GM12873 (cell line): ENCODE measurements around the gene MYO18B.

ENCODE experiments used
- TF ChIP-seq, protein P1 (sequence below): IDR thresholded peaks from 2 replicates; pipeline ENCODE4 v1.5.1; 2012; ENCODE audit warnings: low read depth, mild to moderate bottlenecking, moderate library complexity, low read length, control low read depth; ENCODE audit not compliant: insufficient read depth; ENCODE audit errors: missing control alignments

The MYO18B gene

GRCh38 chr22:25843660-25844405 is 101.8 kb downstream of the MYO18B start:
- TF ChIP-seq, protein P1, sequence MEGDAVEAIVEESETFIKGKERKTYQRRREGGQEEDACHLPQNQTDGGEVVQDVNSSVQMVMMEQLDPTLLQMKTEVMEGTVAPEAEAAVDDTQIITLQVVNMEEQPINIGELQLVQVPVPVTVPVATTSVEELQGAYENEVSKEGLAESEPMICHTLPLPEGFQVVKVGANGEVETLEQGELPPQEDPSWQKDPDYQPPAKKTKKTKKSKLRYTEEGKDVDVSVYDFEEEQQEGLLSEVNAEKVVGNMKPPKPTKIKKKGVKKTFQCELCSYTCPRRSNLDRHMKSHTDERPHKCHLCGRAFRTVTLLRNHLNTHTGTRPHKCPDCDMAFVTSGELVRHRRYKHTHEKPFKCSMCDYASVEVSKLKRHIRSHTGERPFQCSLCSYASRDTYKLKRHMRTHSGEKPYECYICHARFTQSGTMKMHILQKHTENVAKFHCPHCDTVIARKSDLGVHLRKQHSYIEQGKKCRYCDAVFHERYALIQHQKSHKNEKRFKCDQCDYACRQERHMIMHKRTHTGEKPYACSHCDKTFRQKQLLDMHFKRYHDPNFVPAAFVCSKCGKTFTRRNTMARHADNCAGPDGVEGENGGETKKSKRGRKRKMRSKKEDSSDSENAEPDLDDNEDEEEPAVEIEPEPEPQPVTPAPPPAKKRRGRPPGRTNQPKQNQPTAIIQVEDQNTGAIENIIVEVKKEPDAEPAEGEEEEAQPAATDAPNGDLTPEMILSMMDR: no peak

- TF ChIP-seq, protein P1: no peak
These were observed 102.6 kb downstream of the MYO18B start for GRCh38 chr22:25844601-25845000.

DNA sequence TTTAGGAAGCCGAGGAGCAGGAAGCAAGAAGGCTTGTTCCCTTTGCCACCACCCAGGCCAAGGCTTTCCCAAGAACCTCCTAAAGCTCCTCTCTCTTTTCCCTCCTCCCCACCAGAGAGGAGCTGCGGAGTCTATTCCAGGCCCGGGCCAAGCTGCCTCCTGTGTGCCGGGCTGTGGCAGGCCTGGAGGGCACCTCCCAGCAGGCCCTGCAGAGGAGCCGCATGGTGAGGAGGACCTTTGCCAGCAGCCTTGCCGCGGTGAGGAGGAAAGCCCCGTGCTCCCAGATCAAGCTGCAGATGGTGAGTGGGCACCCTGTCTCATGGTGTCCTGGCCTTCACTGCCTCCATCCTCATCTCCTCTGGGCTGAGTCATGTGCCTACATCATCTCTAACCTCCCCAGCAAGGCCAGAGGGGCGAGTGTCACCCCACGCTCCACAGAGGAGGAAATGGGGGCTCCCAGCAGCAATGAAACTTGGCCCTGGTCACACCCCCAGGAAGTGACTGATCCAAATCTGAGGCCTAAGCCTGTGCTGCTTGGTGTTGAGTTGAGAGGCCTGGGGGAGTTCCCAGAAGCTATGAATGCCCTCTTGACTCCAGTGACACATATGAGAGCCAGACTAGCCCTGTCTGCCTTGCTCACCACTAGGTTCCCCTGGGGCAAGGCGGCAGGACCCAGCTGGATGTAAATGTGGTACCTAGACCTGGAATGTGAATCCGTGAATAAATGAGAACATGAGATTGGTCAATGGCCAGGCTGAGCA is 104.2 kb downstream of the MYO18B start:
- TF ChIP-seq, protein P1: no peak

DNA sequence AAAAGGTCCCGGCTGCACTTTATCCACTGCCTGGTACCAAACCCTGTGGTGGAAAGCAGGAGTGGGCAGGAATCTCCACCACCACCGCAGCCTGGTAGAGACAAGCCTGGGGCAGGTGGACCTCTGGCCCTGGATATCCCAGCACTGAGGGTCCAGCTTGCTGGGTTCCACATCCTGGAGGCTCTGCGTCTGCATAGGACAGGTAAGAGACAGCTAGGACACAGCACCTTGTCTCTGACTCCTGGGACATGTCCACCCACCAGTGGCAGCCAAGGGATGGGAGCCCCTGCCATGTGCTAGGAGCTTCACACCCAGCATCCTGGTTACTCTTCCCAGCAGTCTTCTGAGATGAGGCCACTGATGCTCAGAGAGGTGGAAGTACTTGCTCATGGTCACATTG is 105.5 kb downstream of the MYO18B start:
- TF ChIP-seq, protein P1: no peak

GRCh38 chr22:25848954-25849353 is 107.0 kb downstream of the MYO18B start:
- TF ChIP-seq, protein P1: no peak

- TF ChIP-seq, protein P1: no peak
These were observed 107.5 kb downstream of the MYO18B start for GRCh38 chr22:25849522-25849921.

- TF ChIP-seq, protein P1: no peak
These were observed 110.2 kb downstream of the MYO18B start for GRCh38 chr22:25852223-25852622.
